ENCODE data around the gene RIMS1.

The RIMS1 gene

GRCh38 chr6:72416744-72417465 is 530.6 kb downstream of the RIMS1 start:
- no peak for DNase-seq
- no peaks in the 10 kb centered on the region for H3K9me2 ChIP-seq (replicated peaks; ENCODE audit: insufficient read depth, low read length)
- H3K27ac ChIP-seq (ENCODE audit: low read length), result no peak overlapping the region
- H2AFZ ChIP-seq (ENCODE audit: low read length), result no peak overlapping the region
- no peaks in the 10 kb centered on the region for H3K79me2 ChIP-seq (ENCODE audit: low read length)
- no peak overlapping the region for H3K4me3 ChIP-seq (ENCODE audit: low read length)
- no peaks in the 10 kb centered on the region for H3K36me3 ChIP-seq (replicated peaks; ENCODE audit: insufficient read depth, low read length)
- H3K9ac ChIP-seq (ENCODE audit: low read length), result no peak overlapping the region
- TF ChIP-seq EZH2 (optimal IDR thresholded peaks at IDR 0.05; ENCODE audit: low read depth, low read length) (no peak), CTCF (IDR thresholded peaks at IDR 0.05; ENCODE audit: low read length) (no peak), EZH2phosphoT487 (IDR thresholded peaks at IDR 0.05; ENCODE audit: low read length) (no peak)
- no peaks in the 10 kb centered on the region for H3F3A ChIP-seq (ENCODE audit: insufficient read depth, low read length)
- H4K20me1 ChIP-seq (ENCODE audit: insufficient read depth, low read length), result no peaks in the 10 kb centered on the region
- no peaks in the 10 kb centered on the region for H3K27me3 ChIP-seq (replicated peaks; ENCODE audit: insufficient read depth, low read length)
- no peaks in the 10 kb centered on the region for H3K9me3 ChIP-seq (replicated peaks; ENCODE audit: insufficient read depth, low read length)
- no peak overlapping the region for H3K4me2 ChIP-seq (ENCODE audit: low read depth, low read length)
- no peaks in the 10 kb centered on the region for H3K4me1 ChIP-seq (ENCODE audit: low read length)

GRCh38 chr6:72417759-72418158 is 531.4 kb downstream of the RIMS1 start:
- Histone ChIP-seq H3K27me3 (replicated peaks; ENCODE audit: insufficient read depth, low read length) (no peaks in the 10 kb centered on the region), H3K4me1 (ENCODE audit: low read length) (no peaks in the 10 kb centered on the region), H4K20me1 (ENCODE audit: insufficient read depth, low read length) (no peaks in the 10 kb centered on the region), H2AFZ (ENCODE audit: low read length) (no peak overlapping the region), H3K36me3 (replicated peaks; ENCODE audit: insufficient read depth, low read length) (no peaks in the 10 kb centered on the region), H3K9me2 (replicated peaks; ENCODE audit: insufficient read depth, low read length) (no peaks in the 10 kb centered on the region), H3K79me2 (ENCODE audit: low read length) (no peaks in the 10 kb centered on the region), H3F3A (ENCODE audit: insufficient read depth, low read length) (no peaks in the 10 kb centered on the region), H3K4me3 (ENCODE audit: low read length) (no peak overlapping the region), H3K4me2 (ENCODE audit: low read depth, low read length) (no peak overlapping the region), H3K27ac (ENCODE audit: low read length) (no peak overlapping the region), H3K9ac (ENCODE audit: low read length) (no peak overlapping the region), H3K9me3 (replicated peaks; ENCODE audit: insufficient read depth, low read length) (no peaks in the 10 kb centered on the region)
- no peak for TF ChIP-seq CTCF (IDR thresholded peaks at IDR 0.05; ENCODE audit: low read length)
- no peak for TF ChIP-seq EZH2phosphoT487 (IDR thresholded peaks at IDR 0.05; ENCODE audit: low read length)
- no peak for TF ChIP-seq EZH2 (optimal IDR thresholded peaks at IDR 0.05; ENCODE audit: low read depth, low read length)
- no peak for DNase-seq

GRCh38 chr6:72418495-72418894 is 532.1 kb downstream of the RIMS1 start:
- TF ChIP-seq CTCF (IDR thresholded peaks at IDR 0.05; ENCODE audit: low read length), result no peak
- TF ChIP-seq EZH2 (optimal IDR thresholded peaks at IDR 0.05; ENCODE audit: low read depth, low read length), result no peak
- no peak for TF ChIP-seq EZH2phosphoT487 (IDR thresholded peaks at IDR 0.05; ENCODE audit: low read length)
- Histone ChIP-seq H3K79me2 (ENCODE audit: low read length) (no peaks in the 10 kb centered on the region), H3K4me3 (ENCODE audit: low read length) (no peak overlapping the region), H3K9me2 (replicated peaks; ENCODE audit: insufficient read depth, low read length) (no peaks in the 10 kb centered on the region), H3K27me3 (replicated peaks; ENCODE audit: insufficient read depth, low read length) (no peaks in the 10 kb centered on the region), H4K20me1 (ENCODE audit: insufficient read depth, low read length) (no peaks in the 10 kb centered on the region), H2AFZ (ENCODE audit: low read length) (no peak overlapping the region), H3K27ac (ENCODE audit: low read length) (no peak overlapping the region), H3K4me1 (ENCODE audit: low read length) (no peaks in the 10 kb centered on the region), H3K9ac (ENCODE audit: low read length) (no peak overlapping the region), H3F3A (ENCODE audit: insufficient read depth, low read length) (no peaks in the 10 kb centered on the region), H3K4me2 (ENCODE audit: low read depth, low read length) (no peak overlapping the region), H3K9me3 (replicated peaks; ENCODE audit: insufficient read depth, low read length) (no peaks in the 10 kb centered on the region), H3K36me3 (replicated peaks; ENCODE audit: insufficient read depth, low read length) (no peaks in the 10 kb centered on the region)
- DNase-seq, result no peak
